ENCODE measurements around the gene ANXA10. TPM values are rescaled to one million over a fixed set of nuclear protein-coding genes. Genes with fewer than 3 reads are reported as not detected.

The ANXA10 gene
- total and polyA plus RNA-seq, 2 donors: 0.19 to 0.34 TPM

Other genes with a start within 250 kb of the ANXA10 start
- 60.5 TPM for gene DDX60, start 226.2 kb downstream of the ANXA10 start, total RNA-seq
- 18.9 TPM for gene DDX60, start 226.2 kb downstream of the ANXA10 start, polyA plus RNA-seq

Data from thymus (tissue), 2 donors.